ENCODE measurements around the gene COPG2. TPM values are rescaled to one million over a fixed set of nuclear protein-coding genes. Genes with fewer than 3 reads are reported as not detected.

The COPG2 gene
- total RNA-seq, 1 experiment from 2014 or later = 50.9 TPM

DNA sequence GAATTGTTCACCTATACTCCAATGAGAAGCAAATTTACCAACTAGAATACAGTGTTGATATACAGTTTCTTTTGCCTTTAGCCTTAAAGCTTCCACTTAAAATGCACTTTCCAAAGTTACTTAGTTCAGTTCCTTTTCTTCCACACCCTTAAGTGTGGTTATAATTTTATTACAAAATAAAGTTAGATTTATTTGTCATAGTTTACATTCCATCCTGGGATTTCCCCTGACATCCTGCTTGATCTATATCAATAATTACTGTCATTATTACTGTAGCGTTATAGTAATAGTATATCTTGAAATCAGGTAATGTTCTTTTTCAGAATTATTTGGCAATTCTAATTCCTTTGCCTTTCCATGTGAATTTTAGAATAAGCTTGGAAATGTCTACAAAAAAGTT is 199.9 kb downstream of the COPG2 start:
- Mint-ChIP-seq H3K4me3 (no peak overlapping the region), H3K27me3 (ENCODE audit: low read depth) (peaks cover 3% of the 10 kb centered on the region; the same call in 1 of the 2 replicates), H3K36me3 (no peaks in the 10 kb centered on the region)

DNA sequence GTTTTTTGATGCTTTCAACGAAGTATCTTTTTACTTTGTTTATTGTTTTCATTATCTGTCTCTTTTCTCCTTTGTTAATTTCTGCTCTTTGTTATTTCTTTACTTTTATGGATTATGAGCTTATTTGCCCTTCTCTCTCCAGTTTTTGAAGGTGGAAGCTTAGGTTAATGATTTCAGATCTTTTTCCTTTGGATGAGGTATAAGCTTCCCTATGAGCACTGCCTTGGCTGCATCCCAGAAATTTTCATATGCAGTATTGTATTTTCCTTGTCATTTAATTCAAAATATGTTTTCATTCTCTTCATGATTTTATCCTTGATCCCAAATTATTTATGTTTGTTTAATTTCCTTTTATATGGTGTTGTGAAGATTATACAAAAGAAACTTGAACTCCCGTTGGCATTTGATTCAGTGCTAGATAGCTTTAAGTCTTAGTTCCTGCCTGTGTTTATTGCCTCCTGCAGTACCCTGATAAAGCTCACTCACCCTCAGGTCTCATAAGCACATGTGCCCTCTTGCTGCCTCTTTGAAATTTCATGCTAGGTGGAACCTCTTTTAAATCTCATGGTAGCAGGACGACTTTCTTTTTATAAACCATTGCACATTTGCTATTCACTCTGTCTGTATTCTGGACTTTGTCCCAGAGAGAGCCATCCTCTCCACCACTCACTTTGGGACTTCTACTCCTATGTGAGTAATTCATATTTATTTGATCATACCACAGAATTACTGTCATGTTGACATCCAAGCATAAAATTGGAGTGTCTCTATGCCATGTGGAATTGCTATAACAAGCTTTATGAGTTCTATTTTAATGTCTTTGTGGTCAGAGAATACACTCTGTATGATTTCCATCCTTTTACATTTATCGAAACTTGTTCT is 204.8 kb downstream of the COPG2 start:
- H3K4me1 Mint-ChIP-seq = no peaks in the 10 kb centered on the region
- peaks cover 22% of the 10 kb centered on the region for H3K9me3 Mint-ChIP-seq
- no peak for DNase-seq (ENCODE audit: low spot score)
- H3K36me3 Mint-ChIP-seq = peaks cover 7% of the 10 kb centered on the region
- no peak overlapping the region for H3K4me3 Mint-ChIP-seq
- CTCF ChIA-PET = interaction anchor here (0.6 to 0.7 kb wide), 2 partner anchors 176 to 391 kb away, joined by 3 read pairs; no protein-coding TSS in a partner anchor
- H3K27ac Mint-ChIP-seq = no peak overlapping the region
- ATAC-seq = no peak
- POLR2A ChIA-PET = no interaction called here
- TF ChIP-seq, protein P1, sequence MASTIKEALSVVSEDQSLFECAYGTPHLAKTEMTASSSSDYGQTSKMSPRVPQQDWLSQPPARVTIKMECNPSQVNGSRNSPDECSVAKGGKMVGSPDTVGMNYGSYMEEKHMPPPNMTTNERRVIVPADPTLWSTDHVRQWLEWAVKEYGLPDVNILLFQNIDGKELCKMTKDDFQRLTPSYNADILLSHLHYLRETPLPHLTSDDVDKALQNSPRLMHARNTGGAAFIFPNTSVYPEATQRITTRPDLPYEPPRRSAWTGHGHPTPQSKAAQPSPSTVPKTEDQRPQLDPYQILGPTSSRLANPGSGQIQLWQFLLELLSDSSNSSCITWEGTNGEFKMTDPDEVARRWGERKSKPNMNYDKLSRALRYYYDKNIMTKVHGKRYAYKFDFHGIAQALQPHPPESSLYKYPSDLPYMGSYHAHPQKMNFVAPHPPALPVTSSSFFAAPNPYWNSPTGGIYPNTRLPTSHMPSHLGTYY (CRISPR knock-in tag; IDR thresholded peaks at IDR 0.05) = no peak
- no peak for TF ChIP-seq ATF3 (CRISPR knock-in tag; conservative IDR thresholded peaks at IDR 0.05)
- TF ChIP-seq PRRX2 (CRISPR knock-in tag; IDR thresholded peaks at IDR 0.05) = no peak
- no peak for TF ChIP-seq ELF4 (CRISPR knock-in tag; IDR thresholded peaks at IDR 0.05; ENCODE audit: low read depth)
- no peak for TF ChIP-seq ZNF219 (CRISPR knock-in tag; IDR thresholded peaks at IDR 0.05; ENCODE audit: borderline replicate concordance)
- no peak for TF ChIP-seq PRDM15 (CRISPR knock-in tag; IDR thresholded peaks at IDR 0.05)
- TF ChIP-seq ETV6 (CRISPR knock-in tag; IDR thresholded peaks at IDR 0.05) = no peak
- no peak for TF ChIP-seq IRF1 (CRISPR knock-in tag; IDR thresholded peaks at IDR 0.05)
- TF ChIP-seq TP53 (CRISPR knock-in tag; IDR thresholded peaks at IDR 0.05) = no peak
- TF ChIP-seq SMAD4 (CRISPR knock-in tag; IDR thresholded peaks at IDR 0.05) = no peak
- H3K27me3 Mint-ChIP-seq (ENCODE audit: low read depth) = peaks cover 6% of the 10 kb centered on the region

More for the DNA sequence above, 199.9 kb downstream of the COPG2 start:
- no peak for DNase-seq (ENCODE audit: low spot score)
- ChIA-PET POLR2A (no interaction called here), CTCF (no interaction called here)
- H3K4me1 Mint-ChIP-seq = peaks cover 3% of the 10 kb centered on the region
- peaks cover 5% of the 10 kb centered on the region; the same call in 1 of the 2 replicates for H3K9me3 Mint-ChIP-seq
- no peak for ATAC-seq
- no peak overlapping the region for H3K27ac Mint-ChIP-seq
- TF ChIP-seq TEAD4 (CRISPR knock-in tag; IDR thresholded peaks at IDR 0.05) = no peak
- TF ChIP-seq NR2C2 (CRISPR knock-in tag; IDR thresholded peaks at IDR 0.05) = no peak
- no peak for TF ChIP-seq STAT6 (CRISPR knock-in tag; conservative IDR thresholded peaks at IDR 0.05; ENCODE audit: low read depth)
- TF ChIP-seq NR1H2 (CRISPR knock-in tag; IDR thresholded peaks at IDR 0.05) = no peak
